CD4-positive, alpha-beta T cell (primary cell): ENCODE results near the gene CYP26A1. TPM values are rescaled to one million over a fixed set of nuclear protein-coding genes. Genes with fewer than 3 reads are reported as not detected.

ENCODE experiments used
- ATAC-seq: fragments of 200-7000 bp; cut with Tn5 transposase; one replicate; pipeline ENCODE4 v1.10.0; 2022; ENCODE audit warnings: mild to moderate bottlenecking; ENCODE audit not compliant: poor library complexity
- CTCF ChIA-PET: fragments of 350-600 bp; sonication (Branson Sonifier 250); formaldehyde crosslinking; loops from one replicate; lab custom pipeline; 2021; ENCODE audit warnings: antibody characterized with exemption, inconsistent platforms; lab: Charles Lee
- POLR2A ChIA-PET: fragments of 350-600 bp; sonication (Branson Sonifier 250); formaldehyde crosslinking; loops from one replicate; lab custom pipeline; 2021; ENCODE audit warnings: antibody characterized with exemption, inconsistent platforms; lab: Charles Lee
- DNase-seq, 14 experiments: peaks; one replicate each; pipeline ENCODE4 v3.0.0-alpha.2; 2013 to 2020; ENCODE audit warnings: mixed read lengths in 2 of 14
- H3K27ac ChIP-seq, 2 donors: one replicate each; pipeline versions ENCODE4 v1.5.1 to v1.7.0; 2013; ENCODE audit warnings: low read length in 2 of 2, low read depth in 1 of 2, mild to moderate bottlenecking in 1 of 2
- H3K27me3 ChIP-seq, 2 experiments: 1 replicate in 1 of 2; 2 replicates in 1 of 2; pipeline versions ENCODE4 v1.6.1 to v1.7.0; 2013; ENCODE audit warnings: low read length in 2 of 2, control low read depth in 1 of 2, mild to moderate bottlenecking in 1 of 2, moderate library complexity in 1 of 2; ENCODE audit not compliant: insufficient read depth in 2 of 2, control insufficient read depth in 1 of 2
- H3K36me3 ChIP-seq: one replicate; pipeline ENCODE4 v1.6.1; 2013; ENCODE audit warnings: low read length, control low read depth; ENCODE audit not compliant: insufficient read depth
- H3K4me1 ChIP-seq: one replicate; pipeline ENCODE4 v1.6.1; 2013; ENCODE audit warnings: low read length, control low read depth; ENCODE audit not compliant: insufficient read depth
- H3K4me3 ChIP-seq: one replicate; pipeline ENCODE4 v1.5.1; 2013; ENCODE audit warnings: mild to moderate bottlenecking, low read length, moderate library complexity
- H3K9me3 ChIP-seq, 2 experiments: 1 replicate in 1 of 2; 2 replicates in 1 of 2; pipeline versions ENCODE4 v1.6.1 to v1.7.0; 2013; ENCODE audit warnings: low read length in 2 of 2, mild to moderate bottlenecking in 2 of 2, control low read depth in 1 of 2, moderate library complexity in 1 of 2; ENCODE audit not compliant: control insufficient read depth in 1 of 2, insufficient read depth in 1 of 2
- H3K27ac Mint-ChIP-seq: one replicate; pipeline ENCODE4 v1.8.0; 2020; ENCODE audit warnings: mixed read lengths
- H3K27me3 Mint-ChIP-seq: one replicate; pipeline ENCODE4 v1.8.0; 2021; ENCODE audit warnings: mixed read lengths
- H3K36me3 Mint-ChIP-seq: one replicate; pipeline ENCODE4 v1.8.0; 2021; ENCODE audit warnings: low read depth, mixed read lengths
- H3K4me1 Mint-ChIP-seq: one replicate; pipeline ENCODE4 v1.8.0; 2021; ENCODE audit warnings: low read depth, mixed read lengths
- H3K4me3 Mint-ChIP-seq: one replicate; pipeline ENCODE4 v1.8.0; 2020; ENCODE audit warnings: mild to moderate bottlenecking, mixed read lengths
- H3K9me3 Mint-ChIP-seq: one replicate; pipeline ENCODE4 v1.8.0; 2020; ENCODE audit warnings: mixed read lengths
- intact Hi-C, 2 experiments: fragments of 100-400 bp; cut with DNase I in 1 of 2; cut with micrococcal nuclease in 1 of 2; formaldehyde crosslinking; loops; one replicate each; pipeline versions ENCODE4 v1.15.1 to v1.9.0; 2023 to 2025; cut with DNase I, micrococcal nuclease
- total RNA-seq, 174 experiments: library from RNA in 2 of 174; stranded (reverse) in 2 of 174; gene quantifications; one replicate each; pipeline ENCODE4 v1.2.3 and lab custom pipeline; 2021 to 2026
- TF ChIP-seq, protein P1 (sequence below): fragments of 200-600 bp; IDR thresholded peaks from one replicate; pipeline ENCODE4 v1.8.0; 2022; ENCODE audit warnings: antibody characterized with exemption, mild to moderate bottlenecking

Gene CYP26A1
- total RNA-seq, 2 experiments from 2014 or later = not detected

DNA sequence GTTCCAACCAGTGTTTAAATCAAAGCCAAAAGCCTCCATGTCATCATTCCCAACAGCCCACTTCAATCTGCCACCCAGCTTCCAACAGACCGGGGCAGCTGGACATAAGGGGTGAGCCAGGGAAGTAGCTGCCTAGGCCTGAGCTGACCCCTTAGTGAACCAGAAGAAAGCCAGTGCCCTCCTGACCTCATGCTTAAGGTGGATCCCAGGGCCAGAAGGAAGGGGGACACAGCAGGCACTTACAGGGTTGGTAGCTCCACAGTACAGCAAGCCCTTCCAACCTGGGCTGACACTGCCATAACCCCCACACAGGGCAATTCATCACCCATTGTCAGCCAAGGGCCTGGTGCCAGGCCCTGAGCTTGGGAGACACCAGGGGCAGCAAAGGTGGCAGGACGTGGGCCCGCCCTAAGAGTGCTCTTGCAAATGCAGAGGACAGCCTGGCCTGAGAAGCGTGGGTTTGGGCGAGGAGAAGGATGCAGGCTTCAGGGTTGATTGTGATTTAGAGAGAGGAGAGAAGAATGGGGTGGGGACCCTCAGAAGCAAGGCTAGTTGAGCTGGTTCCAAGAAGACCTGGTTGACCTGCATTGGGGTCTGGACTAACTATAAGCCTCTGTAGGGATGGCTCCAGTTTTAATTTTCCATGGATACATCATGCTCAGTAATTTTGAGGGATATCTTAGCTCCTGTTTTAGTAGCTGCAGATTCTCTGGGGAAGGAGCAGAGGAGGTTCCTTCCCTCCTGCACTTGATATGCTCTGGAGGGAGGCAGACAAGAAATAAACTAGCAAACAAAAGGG, 3.1 kb upstream of the CYP26A1 start:
- ChIA-PET POLR2A (no interaction called here), CTCF (no interaction called here)
- Histone ChIP-seq H3K27me3 (peaks cover 70 to 86% of the 10 kb centered on the region in 2 experiments), H3K27ac (no peak overlapping the region), H3K4me1 (peaks cover 39% of the 10 kb centered on the region), H3K36me3 (no peaks in the 10 kb centered on the region), H3K9me3 (peaks cover 0 to 16% of the 10 kb centered on the region in 2 experiments), H3K4me3 (no peak overlapping the region)
- H3K4me1 Mint-ChIP-seq = peaks cover 43% of the 10 kb centered on the region
- H3K27ac Mint-ChIP-seq = no peak overlapping the region
- H3K27me3 Mint-ChIP-seq = peaks cover 78% of the 10 kb centered on the region
- H3K4me3 Mint-ChIP-seq = no peak overlapping the region
- H3K36me3 Mint-ChIP-seq = no peaks in the 10 kb centered on the region
- ATAC-seq = no peak
- TF ChIP-seq, protein P1, sequence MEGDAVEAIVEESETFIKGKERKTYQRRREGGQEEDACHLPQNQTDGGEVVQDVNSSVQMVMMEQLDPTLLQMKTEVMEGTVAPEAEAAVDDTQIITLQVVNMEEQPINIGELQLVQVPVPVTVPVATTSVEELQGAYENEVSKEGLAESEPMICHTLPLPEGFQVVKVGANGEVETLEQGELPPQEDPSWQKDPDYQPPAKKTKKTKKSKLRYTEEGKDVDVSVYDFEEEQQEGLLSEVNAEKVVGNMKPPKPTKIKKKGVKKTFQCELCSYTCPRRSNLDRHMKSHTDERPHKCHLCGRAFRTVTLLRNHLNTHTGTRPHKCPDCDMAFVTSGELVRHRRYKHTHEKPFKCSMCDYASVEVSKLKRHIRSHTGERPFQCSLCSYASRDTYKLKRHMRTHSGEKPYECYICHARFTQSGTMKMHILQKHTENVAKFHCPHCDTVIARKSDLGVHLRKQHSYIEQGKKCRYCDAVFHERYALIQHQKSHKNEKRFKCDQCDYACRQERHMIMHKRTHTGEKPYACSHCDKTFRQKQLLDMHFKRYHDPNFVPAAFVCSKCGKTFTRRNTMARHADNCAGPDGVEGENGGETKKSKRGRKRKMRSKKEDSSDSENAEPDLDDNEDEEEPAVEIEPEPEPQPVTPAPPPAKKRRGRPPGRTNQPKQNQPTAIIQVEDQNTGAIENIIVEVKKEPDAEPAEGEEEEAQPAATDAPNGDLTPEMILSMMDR = no peak
- intact Hi-C loops = no loop called here
- H3K9me3 Mint-ChIP-seq = no peaks in the 10 kb centered on the region
- DNase-seq = no peak

DNA sequence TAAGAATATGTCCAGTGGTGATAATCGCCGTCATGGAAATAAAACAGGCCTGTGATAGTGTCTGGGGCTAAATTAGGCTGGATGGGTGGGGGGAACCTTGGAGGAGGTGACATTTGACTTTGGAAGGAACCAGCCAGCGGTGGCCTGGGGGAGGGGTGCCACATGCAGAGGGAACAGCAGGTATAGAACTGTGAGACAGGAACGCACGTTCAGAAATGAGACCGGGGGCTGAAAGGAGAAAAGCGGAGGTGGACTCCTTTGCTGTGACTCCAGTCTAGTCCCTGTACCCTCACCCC, 2.6 kb upstream of the CYP26A1 start:
- H3K27me3 ChIP-seq = peaks cover 73 to 88% of the 10 kb centered on the region in 2 experiments
- Mint-ChIP-seq H3K4me1 (peaks cover 46% of the 10 kb centered on the region), H3K4me3 (no peak overlapping the region), H3K27me3 (peaks cover 81% of the 10 kb centered on the region), H3K27ac (no peak overlapping the region), H3K9me3 (no peaks in the 10 kb centered on the region), H3K36me3 (no peaks in the 10 kb centered on the region)
- no peak for ATAC-seq
- intact Hi-C loops = no loop called here
- H3K36me3 ChIP-seq = no peaks in the 10 kb centered on the region
- H3K9me3 ChIP-seq = peaks cover 0 to 16% of the 10 kb centered on the region in 2 experiments
- no peak for DNase-seq
- POLR2A ChIA-PET = no interaction called here
- peaks cover 39% of the 10 kb centered on the region for H3K4me1 ChIP-seq
- TF ChIP-seq, protein P1 = no peak
- H3K4me3 ChIP-seq = no peak overlapping the region
- no peak overlapping the region for H3K27ac ChIP-seq
- CTCF ChIA-PET = no interaction called here

DNA sequence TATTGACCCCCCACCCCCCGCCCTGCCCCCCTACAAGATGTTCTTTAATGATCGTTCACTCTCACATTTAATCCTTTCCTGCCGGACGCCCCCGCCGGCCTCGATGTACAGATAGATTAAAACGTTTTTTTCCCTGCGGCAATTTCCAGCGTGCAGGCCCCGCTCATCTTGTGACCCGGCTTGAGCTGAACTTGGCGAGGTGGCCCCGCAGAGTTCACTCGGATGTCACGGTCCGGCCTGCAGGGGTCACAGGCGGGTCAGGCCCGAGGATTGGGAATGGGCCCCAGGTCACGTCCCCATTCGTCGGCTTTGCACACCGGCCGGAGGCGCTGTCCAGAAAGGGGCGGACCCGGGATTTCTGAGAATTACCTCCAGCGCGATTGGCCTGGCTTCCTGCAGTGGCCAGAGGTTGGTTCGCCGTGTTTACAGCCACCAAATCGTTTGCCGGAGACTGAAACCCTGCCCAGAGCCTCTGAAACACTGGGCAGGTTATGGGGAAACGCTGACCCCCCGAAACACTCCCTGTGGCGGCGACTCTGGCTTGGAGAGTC, 1.9 kb upstream of the CYP26A1 start:
- intact Hi-C loops = no loop called here
- Mint-ChIP-seq H3K4me1 (peaks cover 43% of the 10 kb centered on the region), H3K27me3 (peaks cover 81% of the 10 kb centered on the region), H3K9me3 (no peaks in the 10 kb centered on the region), H3K27ac (no peak overlapping the region), H3K36me3 (no peaks in the 10 kb centered on the region), H3K4me3 (no peak overlapping the region)
- no peaks in the 10 kb centered on the region for H3K36me3 ChIP-seq
- H3K9me3 ChIP-seq = peaks cover 0 to 16% of the 10 kb centered on the region in 2 experiments
- H3K27me3 ChIP-seq = peaks cover 70 to 88% of the 10 kb centered on the region in 2 experiments
- ATAC-seq = no peak
- H3K27ac ChIP-seq = no peak overlapping the region
- ChIA-PET POLR2A (no interaction called here), CTCF (no interaction called here)
- peaks cover 39% of the 10 kb centered on the region for H3K4me1 ChIP-seq
- no peak for DNase-seq
- H3K4me3 ChIP-seq = no peak overlapping the region
- TF ChIP-seq, protein P1 = no peak
